COR-L47 (cell line): ENCODE results near the gene FKBP1B.
"Not testable (repeated sequence)": the region's sequence is repeated elsewhere in the genome, so short reads cannot be mapped to it uniquely, and the experiment has no call there.

Experiments used
- DNase-seq: peaks from one replicate; lab custom pipeline; 2025; lab: John Stamatoyannopoulos, UW

Gene FKBP1B

GRCh38 chr2:24049485-24050021 is at the start of gene FKBP1B:
TSS of gene FKBP1B (plus strand) at chr2:24049741. CDS start at chr2:24049850, 109 bp downstream.
- peak; percentile 22 for DNase-seq

- DNase-seq, result no peak
These were observed 41.8 kb upstream of the FKBP1B start for GRCh38 chr2:24007693-24008092.

GRCh38 chr2:24008672-24009366 is 40.7 kb upstream of the FKBP1B start:
- no peak for DNase-seq

DNA sequence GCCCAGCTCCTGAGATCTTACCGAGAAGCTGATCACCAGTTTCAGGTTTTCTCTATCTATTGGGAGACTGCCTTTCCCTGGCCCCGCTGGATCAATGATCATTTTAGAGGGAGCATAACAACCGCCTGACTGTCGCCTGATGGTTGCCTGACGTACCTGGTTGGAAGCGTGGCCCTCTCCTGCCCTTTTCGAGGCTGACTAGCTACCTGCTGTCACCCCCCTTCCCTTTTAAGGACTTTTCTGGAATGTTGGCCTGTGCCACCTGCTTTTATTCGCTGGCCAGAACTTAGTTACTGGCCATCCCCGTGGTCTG is 40.2 kb upstream of the FKBP1B start:
- DNase-seq, result no peak

GRCh38 chr2:24009680-24010476 is 39.7 kb upstream of the FKBP1B start, which contains the start of gene MFSD2B:
TSS of gene MFSD2B (plus strand) at chr2:24010085. CDS start at chr2:24010097, 12 bp downstream.
- no peak for DNase-seq

GRCh38 chr2:24010477-24011249 is 38.9 kb upstream of the FKBP1B start:
- no peak for DNase-seq

- DNase-seq, result no peak
These were observed 38.1 kb upstream of the FKBP1B start for GRCh38 chr2:24011250-24012104.

GRCh38 chr2:24012521-24013188 is 36.9 kb upstream of the FKBP1B start:
- DNase-seq, result no peak

- DNase-seq, result not testable (repeated sequence)
These were observed 34.6 kb upstream of the FKBP1B start for GRCh38 chr2:24014902-24015301.

DNA sequence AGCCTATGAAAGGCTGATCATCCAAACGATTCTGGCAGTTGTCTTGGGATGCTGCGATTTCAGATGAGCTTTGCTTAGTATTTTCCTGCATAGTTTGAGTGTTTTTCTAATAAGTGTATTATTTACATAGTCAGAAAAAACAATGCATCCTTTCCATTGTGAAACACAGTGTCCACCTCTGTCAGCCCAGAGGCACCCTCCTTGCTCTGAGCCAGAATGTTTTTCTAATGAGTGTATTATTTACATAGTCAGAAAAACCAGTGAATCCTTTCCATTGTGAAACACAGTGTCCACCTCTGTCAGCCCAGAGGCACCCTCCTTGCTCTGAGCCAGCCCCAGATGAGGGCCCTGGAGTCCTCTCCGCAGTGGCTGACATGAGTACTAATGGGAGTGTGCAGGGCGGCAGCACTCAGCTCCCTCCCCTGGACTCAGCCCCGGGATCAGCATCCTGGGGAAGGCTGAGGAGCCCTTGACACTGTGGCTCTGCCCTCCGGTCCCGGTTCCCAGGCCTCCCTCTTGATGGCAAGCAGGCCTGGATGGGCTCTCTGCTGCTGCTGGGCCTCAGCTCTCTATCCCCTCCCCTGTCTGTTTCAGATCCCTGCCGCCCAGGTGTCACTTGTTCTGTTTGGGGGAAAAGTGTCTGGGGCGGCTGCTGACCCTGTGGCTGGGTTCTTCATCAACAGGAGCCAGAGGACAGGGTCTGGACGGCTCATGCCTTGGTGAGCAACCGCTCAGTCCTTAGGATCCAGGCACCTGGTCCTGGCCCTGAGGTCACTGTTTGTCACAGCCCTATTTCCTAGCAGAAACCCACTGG is 33.8 kb upstream of the FKBP1B start:
- no peak for DNase-seq

DNA sequence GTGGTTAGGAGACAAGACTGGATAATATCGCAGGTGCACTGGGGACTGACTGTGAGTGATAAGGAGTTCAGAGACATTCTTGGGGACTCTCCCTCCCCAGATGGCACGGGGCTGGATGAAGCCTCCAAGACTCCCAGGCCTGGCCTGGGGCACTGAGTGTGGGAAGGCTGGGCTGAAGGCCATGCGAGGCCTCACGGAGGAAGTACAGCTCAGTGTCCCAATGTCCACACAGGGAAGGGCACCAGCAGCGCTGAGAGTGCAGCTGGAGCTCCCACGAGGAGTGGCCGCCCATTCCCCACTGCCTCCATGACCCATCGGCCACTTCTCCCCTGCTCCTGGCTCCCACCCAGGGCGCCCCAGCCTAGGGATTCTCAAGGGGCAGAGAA is 33.2 kb upstream of the FKBP1B start:
- no peak for DNase-seq

DNA sequence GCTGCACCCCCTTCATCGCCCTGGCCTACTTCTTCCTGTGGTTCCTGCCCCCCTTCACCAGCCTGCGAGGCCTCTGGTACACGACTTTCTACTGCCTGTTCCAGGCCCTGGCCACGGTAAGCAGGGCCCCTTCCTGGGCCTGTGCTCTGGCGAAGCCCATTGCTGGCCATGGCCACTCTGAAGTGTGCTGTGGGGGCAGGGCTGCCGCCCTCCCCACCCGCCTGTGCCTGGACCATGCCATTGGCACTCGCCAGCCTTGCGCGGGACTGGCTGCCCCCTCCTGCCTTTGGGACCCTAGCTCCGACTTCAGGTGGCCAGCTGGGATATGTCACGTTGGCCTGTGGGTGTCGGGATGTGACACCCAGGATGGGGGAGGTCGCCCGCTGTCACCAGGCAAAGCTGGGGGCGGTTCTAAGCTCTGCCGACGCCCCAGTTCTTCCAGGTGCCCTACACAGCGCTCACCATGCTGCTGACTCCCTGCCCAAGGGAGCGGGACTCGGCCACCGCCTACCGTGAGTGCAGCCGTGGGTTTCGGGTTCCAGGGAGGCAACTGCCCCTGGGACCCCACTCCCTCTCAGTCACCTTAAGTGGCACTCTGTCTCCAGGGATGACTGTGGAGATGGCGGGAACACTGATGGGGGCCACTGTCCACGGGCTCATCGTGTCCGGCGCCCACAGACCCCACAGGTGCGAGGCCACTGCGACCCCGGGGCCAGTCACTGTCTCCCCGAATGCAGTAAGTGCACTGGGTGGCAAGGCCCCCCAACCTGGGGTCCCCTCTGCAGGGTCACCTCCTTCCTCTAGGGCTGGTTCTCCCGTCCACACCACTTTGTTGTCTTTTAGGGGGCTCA is 32.5 kb upstream of the FKBP1B start:
- DNase-seq, result no peak

GRCh38 chr2:24017711-24018110 is 31.8 kb upstream of the FKBP1B start:
- no peak for DNase-seq

GRCh38 chr2:24018241-24018640 is 31.3 kb upstream of the FKBP1B start:
- no peak for DNase-seq

DNA sequence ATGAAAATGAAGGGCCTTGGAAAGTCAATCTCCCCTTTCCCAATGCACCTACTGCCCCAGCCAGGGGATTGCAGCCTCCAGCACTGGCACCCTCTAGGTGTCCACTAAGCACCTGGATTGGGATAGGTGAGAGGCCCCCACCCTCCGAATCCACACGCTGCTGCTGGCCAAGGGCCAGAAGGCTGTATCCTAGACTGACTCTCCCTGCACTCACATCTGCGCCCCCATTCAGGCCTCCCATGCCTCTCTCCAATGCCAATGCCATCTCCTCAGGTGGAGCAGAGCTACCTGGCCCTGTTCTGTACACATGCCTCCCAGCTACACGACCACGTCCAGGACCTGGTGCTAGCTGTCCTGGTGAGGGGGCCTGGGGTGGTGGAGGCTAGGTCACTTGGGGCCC is 29.8 kb upstream of the FKBP1B start:
- no peak for DNase-seq

DNA sequence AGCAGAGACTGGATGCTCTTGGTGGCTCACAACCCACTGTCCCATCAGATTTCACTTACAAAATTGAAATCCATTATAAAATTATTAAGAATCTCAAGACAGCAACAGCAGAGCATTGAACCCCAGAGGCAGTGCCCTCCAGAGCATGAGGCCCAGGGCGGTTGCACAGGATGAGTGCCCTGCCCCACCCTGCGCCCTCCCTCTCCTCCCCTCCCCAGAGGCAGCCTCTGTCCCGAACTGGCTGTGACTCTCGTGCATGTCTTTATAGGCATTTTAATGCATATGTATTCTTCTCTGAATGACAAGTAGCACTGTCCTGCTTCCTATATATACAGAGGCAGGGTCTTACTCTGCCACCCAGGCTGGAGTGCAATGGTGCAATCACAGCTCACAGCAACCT is 29.3 kb upstream of the FKBP1B start:
- no peak for DNase-seq

GRCh38 chr2:24021122-24021998 is 28.2 kb upstream of the FKBP1B start:
- DNase-seq, result no peak

DNA sequence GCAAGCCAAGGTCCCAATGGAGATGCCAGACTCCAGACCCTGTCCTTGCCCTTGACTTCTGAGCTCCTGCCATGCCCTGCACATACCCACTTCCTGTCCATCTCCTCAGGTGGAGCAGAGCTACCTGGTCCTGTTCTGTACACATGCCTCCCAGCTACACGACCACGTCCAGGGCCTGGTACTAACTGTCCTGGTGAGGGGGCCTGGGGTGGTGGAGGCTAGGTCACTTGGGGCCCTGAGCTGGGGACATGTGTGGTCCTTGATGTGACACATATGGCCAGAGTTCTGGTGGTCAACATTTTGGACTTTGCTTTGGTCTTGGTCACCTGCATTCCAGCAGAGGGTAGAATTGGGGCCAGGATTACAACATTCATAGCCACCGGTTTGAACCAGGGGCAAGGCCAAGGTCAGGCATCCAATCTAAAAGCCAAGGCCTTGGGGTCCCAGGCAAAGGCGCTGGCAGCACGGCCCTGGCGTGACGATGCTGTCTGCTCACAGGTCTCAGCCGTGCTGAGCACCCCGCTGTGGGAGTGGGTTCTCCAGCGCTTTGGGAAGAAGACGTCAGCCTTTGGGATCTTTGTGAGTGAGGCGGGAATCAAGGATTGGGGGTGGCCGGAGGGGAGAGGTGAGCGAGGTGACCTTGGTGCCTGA is 27.1 kb upstream of the FKBP1B start:
- no peak for DNase-seq
